Measurements from ENCODE around the gene NFIC.

NFIC gene

GRCh38 chr19:3357271-3357991 is 9.0 kb upstream of the NFIC start:
- no peak overlapping the region for H2AFZ ChIP-seq (ENCODE audit: low read length)
- no peaks in the 10 kb centered on the region for H3K9me3 ChIP-seq (ENCODE audit: insufficient read depth, low read depth, low read length)
- peaks cover 8% of the 10 kb centered on the region for H4K20me1 ChIP-seq (ENCODE audit: insufficient read depth, low read length, poor library complexity, severe bottlenecking)
- H3F3A ChIP-seq (ENCODE audit: low read depth) = peaks cover 3% of the 10 kb centered on the region; the same call in 1 of the 2 replicates
- no peaks in the 10 kb centered on the region for H3K36me3 ChIP-seq (ENCODE audit: insufficient read depth, low read length)
- TF ChIP-seq EZH2phosphoT487 (IDR thresholded peaks at IDR 0.05; ENCODE audit: borderline replicate concordance) = no peak
- no peak for TF ChIP-seq CTCF (conservative IDR thresholded peaks at IDR 0.05; ENCODE audit: low read length)
- H3K4me2 ChIP-seq (ENCODE audit: low read depth, low read length, poor library complexity, severe bottlenecking) = peak overlapping the region; percentile 83
- H3K27me3 ChIP-seq (ENCODE audit: insufficient read depth, low read length, poor library complexity, severe bottlenecking) = no peaks in the 10 kb centered on the region
- H3K79me2 ChIP-seq (ENCODE audit: insufficient read depth, low read length) = peaks cover 33% of the 10 kb centered on the region
- H3K4me1 ChIP-seq (ENCODE audit: insufficient read depth, low read length, poor library complexity, severe bottlenecking) = peaks cover 28% of the 10 kb centered on the region
- H3K9ac ChIP-seq (ENCODE audit: low read depth, low read length, poor library complexity, severe bottlenecking) = no peak overlapping the region
- H3K9me2 ChIP-seq (replicated peaks; ENCODE audit: low read depth, low read length) = no peaks in the 10 kb centered on the region
- peak overlapping the region; percentile 84 for H3K4me3 ChIP-seq (ENCODE audit: low read length, poor library complexity, severe bottlenecking)

- H4K20me1 ChIP-seq (ENCODE audit: insufficient read depth, low read length, poor library complexity, severe bottlenecking) = peaks cover 13% of the 10 kb centered on the region
- peak overlapping the region; percentile 47; the same call in 1 of the 2 replicates for H2AFZ ChIP-seq (ENCODE audit: low read length)
- peaks cover 31% of the 10 kb centered on the region for H3K4me1 ChIP-seq (ENCODE audit: insufficient read depth, low read length, poor library complexity, severe bottlenecking)
- H3K9ac ChIP-seq (ENCODE audit: low read depth, low read length, poor library complexity, severe bottlenecking) = peak overlapping the region; percentile 79
- no peaks in the 10 kb centered on the region for H3K36me3 ChIP-seq (ENCODE audit: insufficient read depth, low read length)
- H3K9me2 ChIP-seq (replicated peaks; ENCODE audit: low read depth, low read length) = no peaks in the 10 kb centered on the region
- TF ChIP-seq EZH2phosphoT487 (IDR thresholded peaks at IDR 0.05; ENCODE audit: borderline replicate concordance) (no peak), CTCF (conservative IDR thresholded peaks at IDR 0.05; ENCODE audit: low read length) (no peak)
- no peaks in the 10 kb centered on the region for H3K27me3 ChIP-seq (ENCODE audit: insufficient read depth, low read length, poor library complexity, severe bottlenecking)
- H3K9me3 ChIP-seq (ENCODE audit: insufficient read depth, low read depth, low read length) = no peaks in the 10 kb centered on the region
- peaks cover 39% of the 10 kb centered on the region for H3K79me2 ChIP-seq (ENCODE audit: insufficient read depth, low read length)
- H3K4me2 ChIP-seq (ENCODE audit: low read depth, low read length, poor library complexity, severe bottlenecking) = peak overlapping the region; percentile 83
- H3F3A ChIP-seq (ENCODE audit: low read depth) = peaks cover 3% of the 10 kb centered on the region; the same call in 1 of the 2 replicates
- peak overlapping the region; percentile 84 for H3K4me3 ChIP-seq (ENCODE audit: low read length, poor library complexity, severe bottlenecking)
Observed at GRCh38 chr19:3357992-3358688, 8.2 kb upstream of the NFIC start.

- peaks cover 43% of the 10 kb centered on the region for H3K79me2 ChIP-seq (ENCODE audit: insufficient read depth, low read length)
- no peaks in the 10 kb centered on the region for H3K9me3 ChIP-seq (ENCODE audit: insufficient read depth, low read depth, low read length)
- no peaks in the 10 kb centered on the region for H3K36me3 ChIP-seq (ENCODE audit: insufficient read depth, low read length)
- H4K20me1 ChIP-seq (ENCODE audit: insufficient read depth, low read length, poor library complexity, severe bottlenecking) = peaks cover 13% of the 10 kb centered on the region
- peak overlapping the region; percentile 84 for H3K4me3 ChIP-seq (ENCODE audit: low read length, poor library complexity, severe bottlenecking)
- peaks cover 3% of the 10 kb centered on the region for H3F3A ChIP-seq (ENCODE audit: low read depth)
- TF ChIP-seq CTCF (conservative IDR thresholded peaks at IDR 0.05; ENCODE audit: low read length) (no peak), EZH2phosphoT487 (IDR thresholded peaks at IDR 0.05; ENCODE audit: borderline replicate concordance) (no peak)
- peaks cover 33% of the 10 kb centered on the region for H3K4me1 ChIP-seq (ENCODE audit: insufficient read depth, low read length, poor library complexity, severe bottlenecking)
- H3K9me2 ChIP-seq (replicated peaks; ENCODE audit: low read depth, low read length) = no peaks in the 10 kb centered on the region
- H3K27me3 ChIP-seq (ENCODE audit: insufficient read depth, low read length, poor library complexity, severe bottlenecking) = no peaks in the 10 kb centered on the region
- peak overlapping the region; percentile 69 for H2AFZ ChIP-seq (ENCODE audit: low read length)
- peak overlapping the region; percentile 79 for H3K9ac ChIP-seq (ENCODE audit: low read depth, low read length, poor library complexity, severe bottlenecking)
- H3K4me2 ChIP-seq (ENCODE audit: low read depth, low read length, poor library complexity, severe bottlenecking) = peak overlapping the region; percentile 83
Observed at GRCh38 chr19:3358689-3359014, 7.7 kb upstream of the NFIC start.

Data from Loucy (cell line).